Measurements from ENCODE around the gene KANK3.
"Not testable (repeated sequence)": the region's sequence is repeated elsewhere in the genome, so short reads cannot be mapped to it uniquely, and the experiment has no call there.

Gene KANK3

GRCh38 chr19:8336660-8337059 is 6.4 kb downstream of the KANK3 start:
- no peak for DNase-seq

GRCh38 chr19:8336072-8336569 is 6.9 kb downstream of the KANK3 start:
- DNase-seq: no peak

DNA sequence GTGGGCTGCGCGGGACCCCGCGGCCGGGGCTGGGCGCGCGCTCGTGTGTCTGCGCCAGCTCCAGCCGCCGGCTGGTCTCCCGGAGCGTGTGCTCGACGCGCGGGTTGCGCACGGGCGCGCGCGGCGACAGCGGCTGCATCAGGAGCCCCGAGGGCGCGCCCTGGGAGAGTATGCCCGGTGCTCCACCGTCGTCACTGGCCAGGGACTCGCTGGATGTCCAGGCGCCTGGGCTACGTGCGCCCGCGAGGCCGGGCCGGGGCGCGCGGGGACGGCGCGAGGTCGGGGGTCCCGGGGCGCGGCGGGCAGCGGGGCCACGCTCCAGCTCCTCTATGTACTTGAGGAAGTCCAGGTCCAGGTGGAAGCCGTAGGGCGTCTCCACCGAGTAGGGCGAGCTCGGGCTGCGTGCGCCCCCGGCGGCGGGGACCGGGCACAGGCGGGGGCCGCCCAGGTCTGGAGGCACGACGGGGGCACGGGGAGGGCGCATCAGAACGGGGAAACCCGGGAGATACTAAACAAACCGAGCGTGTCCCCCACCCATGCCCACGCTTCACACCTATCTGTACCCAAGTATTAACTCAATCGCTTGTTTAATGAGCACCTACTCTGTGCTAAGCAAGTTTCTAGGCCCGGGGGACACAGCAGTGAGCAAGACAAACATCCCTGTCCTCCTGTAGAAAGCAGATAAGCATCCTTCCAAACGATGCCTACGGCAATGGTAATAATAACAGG is 7.6 kb downstream of the KANK3 start:
- no peak for DNase-seq

- DNase-seq: no peak
These were observed 8.4 kb downstream of the KANK3 start for GRCh38 chr19:8334458-8335342.

- no peak for DNase-seq
These were observed 9.2 kb downstream of the KANK3 start for GRCh38 chr19:8333767-8334457.

DNA sequence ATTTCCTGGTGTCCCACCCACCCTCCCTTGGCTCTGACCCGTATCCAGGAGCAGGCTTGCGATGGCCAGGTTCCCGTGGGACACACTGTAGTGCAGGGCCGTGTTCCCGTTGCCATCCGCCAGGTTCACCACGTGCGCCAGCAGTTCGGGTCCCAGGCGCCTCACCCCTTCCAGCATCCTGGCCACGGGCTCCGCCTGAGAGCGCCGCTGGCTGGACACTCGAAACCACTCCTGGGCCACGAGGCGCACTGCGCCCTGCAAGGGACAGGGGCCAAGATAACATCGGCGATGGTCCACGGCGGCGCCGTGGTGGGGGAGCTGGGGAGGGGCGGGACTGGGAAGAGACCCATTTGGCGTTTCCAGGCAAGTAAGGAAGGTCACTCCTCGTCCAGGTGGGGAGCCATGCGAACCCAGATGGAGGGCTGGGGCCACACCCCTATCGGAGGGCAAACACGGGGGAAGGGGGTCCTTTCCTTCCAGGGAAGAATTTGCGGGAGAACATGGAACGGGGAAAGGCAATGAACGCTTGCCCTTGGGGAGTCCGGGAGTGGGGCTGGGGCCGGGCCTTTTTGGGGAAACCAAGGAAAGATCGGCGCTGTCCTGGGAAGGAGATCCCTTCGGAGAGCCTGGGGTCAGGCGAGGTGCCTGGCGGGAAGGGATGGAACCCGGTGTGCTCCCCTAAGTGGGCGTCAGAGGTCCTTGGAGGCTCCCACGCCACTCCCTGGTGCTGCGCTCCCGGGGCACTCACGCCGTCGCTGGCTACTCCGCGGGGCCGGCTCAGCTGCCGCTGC is 9.9 kb downstream of the KANK3 start:
- DNase-seq: no peak

DNA sequence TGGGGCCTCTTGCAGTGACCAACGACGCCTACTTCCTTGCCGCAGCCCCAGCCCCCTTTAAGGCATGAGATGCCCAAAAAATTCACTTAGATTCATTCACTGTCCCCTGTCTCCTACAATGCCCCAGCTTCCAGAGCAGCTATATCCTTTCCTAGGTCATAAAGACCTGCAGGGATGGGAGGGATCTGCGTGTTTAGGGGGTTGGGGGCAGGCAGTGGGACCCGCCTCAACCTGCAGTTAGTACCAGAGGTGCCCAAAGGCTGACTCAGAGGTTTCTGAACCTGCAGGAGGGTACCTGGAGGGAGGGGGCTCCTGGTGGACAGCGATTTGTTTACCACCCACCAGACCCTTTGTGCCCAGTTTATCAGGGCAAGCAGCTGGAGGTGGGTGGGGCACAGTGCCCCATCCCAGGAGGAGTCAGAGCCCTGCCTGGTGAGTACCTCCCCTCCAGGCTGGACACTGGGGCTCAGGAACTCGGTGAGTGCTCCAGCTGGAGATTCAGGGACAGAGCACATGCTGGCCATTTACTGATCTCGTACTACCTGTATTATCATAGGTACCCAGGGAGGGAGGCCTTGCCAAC is 11.7 kb downstream of the KANK3 start:
- no peak for DNase-seq

- no peak for DNase-seq
These were observed 13.1 kb downstream of the KANK3 start for GRCh38 chr19:8329996-8330395.

- no peak for DNase-seq
These were observed 17.6 kb downstream of the KANK3 start for GRCh38 chr19:8325454-8325853.

DNA sequence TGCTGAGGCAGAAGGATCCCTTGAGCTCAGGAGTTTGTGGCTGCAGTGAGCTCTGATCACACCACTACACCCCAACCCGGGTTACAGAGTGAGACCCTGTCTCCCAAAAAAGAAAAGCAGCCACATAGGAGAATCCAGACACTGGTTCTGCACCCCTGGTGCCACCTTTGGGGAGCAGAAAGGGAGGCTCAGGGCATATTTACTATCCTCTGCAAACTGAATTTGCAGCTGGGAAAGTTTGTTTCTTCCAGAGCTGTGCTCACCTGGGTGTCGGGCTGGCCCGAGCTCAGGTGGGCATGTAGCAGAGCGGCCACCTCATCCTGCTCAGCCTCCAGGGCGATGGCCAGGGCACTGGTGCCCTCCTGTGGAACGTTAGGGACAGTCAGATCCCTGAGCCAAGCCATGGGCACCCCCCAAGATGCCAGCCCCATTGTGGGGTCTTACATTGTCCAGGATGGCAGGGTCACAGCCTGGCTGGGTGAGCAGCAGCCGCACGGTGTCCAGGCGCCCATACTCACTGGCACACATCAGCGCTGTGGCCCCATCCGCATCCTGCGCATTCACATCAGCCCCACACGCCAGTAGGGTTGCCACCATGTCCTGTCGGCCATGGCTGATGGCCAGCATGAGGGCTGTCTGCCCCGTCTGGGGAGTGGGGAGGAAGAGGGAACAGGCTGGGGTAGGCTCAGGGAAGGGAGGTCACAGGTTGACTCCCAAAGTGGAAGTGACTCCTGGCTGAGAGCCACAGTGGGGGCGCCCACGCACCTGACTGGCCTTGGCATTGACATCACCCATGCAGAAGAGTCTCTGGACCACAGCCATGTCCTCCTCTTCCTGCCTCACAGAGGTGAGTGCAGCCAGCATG is 18.6 kb downstream of the KANK3 start:
- DNase-seq: no peak

DNA sequence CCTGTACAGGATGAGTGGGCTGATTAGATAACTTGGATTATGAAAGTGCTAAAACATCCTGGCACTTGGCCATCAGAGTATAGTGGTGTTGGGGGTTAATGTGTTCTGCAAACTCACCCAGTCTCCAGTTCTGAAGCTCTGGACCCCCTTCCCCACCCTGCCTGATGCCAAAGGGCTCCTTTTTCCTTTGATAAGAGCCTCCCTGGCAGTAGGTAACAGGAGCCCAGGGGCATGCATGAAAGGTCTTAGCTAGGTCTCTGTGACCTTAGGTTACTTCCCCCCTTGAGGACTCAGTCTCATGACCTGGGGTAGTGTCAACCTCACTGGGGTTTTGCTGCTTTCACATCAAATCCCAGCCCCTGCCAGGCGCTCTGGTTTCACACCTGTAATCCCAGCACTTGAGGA is 19.3 kb downstream of the KANK3 start:
- no peak for DNase-seq

DNA sequence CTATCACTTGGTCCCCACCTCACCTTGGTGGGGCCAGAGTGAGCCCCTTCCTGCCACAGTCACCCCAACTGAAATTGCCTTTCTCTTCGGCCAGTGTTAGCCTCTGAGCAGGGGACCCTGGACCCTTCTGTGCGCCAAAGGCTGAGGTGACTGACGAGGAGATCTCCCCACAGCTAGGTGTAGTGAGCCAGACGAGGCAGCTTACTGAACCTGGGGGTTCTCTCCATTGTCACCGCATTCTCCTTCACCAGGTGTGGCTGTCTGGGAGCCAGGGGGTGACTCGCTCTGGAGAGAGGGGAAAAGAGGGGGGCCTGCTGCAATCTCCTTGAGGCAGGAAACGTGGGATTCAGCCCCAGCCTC is 20.4 kb downstream of the KANK3 start:
- DNase-seq: no peak

- DNase-seq: no peak
These were observed 20.9 kb downstream of the KANK3 start for GRCh38 chr19:8321986-8322637.

- peak; percentile 98 for DNase-seq
These were observed 21.7 kb downstream of the KANK3 start, which contains the start of the genes NDUFA7 and RPS28 for GRCh38 chr19:8321067-8321985. NDUFA7 (minus strand) TSS chr19:8321375; CDS start chr19:8321358, 17 bp downstream. RPS28 (plus strand) TSS chr19:8321496; CDS start chr19:8321531, 35 bp downstream.

GRCh38 chr19:8320564-8321066 is 22.4 kb downstream of the KANK3 start:
- DNase-seq: no peak

DNA sequence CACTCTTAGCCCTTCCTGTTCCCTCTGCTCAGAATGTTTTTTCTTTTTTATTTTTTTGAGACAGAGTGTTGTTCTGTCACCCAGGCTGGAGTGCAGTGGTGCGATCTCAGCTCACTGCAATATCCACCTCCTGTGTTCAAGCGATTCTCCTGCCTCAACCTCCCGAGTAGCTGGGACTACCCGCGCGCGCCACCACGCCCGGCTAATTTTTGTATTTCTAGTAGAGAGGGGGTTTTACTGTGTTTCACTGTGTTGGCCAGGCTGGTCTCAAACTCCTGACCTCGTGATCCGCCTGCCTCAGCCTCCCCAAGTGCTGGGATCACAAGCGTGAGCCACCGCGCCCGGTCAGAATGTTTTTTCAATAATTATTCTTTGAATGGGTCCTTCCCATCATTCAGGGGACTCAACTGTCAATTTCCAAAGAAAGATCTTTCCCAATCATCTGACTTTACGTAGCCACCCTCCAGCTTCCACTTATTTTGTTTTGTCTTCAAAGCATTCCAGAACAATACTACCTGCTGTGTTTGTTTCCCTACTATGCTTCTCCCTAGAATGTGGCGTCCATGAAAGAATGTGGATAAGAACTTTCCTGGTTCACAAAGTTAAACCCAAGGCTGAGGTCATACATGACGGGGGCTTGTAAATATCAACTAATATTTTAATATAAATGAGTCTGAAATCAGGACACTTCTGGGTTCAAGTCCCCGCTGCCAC is 23.1 kb downstream of the KANK3 start:
- DNase-seq: no peak

GRCh38 chr19:8318835-8319234 is 24.2 kb downstream of the KANK3 start:
- not testable (repeated sequence) for DNase-seq
